Measurements from ENCODE around the gene ZNF514. TPM values are rescaled to one million over a fixed set of nuclear protein-coding genes. Genes with fewer than 3 reads are reported as not detected.

ZNF514 gene
- total and polyA plus RNA-seq, 2 of the 8 experiments (the other 6 are each of a cell fraction or from before 2014, with no cell fraction given): 5.3 to 13.3 TPM

DNA sequence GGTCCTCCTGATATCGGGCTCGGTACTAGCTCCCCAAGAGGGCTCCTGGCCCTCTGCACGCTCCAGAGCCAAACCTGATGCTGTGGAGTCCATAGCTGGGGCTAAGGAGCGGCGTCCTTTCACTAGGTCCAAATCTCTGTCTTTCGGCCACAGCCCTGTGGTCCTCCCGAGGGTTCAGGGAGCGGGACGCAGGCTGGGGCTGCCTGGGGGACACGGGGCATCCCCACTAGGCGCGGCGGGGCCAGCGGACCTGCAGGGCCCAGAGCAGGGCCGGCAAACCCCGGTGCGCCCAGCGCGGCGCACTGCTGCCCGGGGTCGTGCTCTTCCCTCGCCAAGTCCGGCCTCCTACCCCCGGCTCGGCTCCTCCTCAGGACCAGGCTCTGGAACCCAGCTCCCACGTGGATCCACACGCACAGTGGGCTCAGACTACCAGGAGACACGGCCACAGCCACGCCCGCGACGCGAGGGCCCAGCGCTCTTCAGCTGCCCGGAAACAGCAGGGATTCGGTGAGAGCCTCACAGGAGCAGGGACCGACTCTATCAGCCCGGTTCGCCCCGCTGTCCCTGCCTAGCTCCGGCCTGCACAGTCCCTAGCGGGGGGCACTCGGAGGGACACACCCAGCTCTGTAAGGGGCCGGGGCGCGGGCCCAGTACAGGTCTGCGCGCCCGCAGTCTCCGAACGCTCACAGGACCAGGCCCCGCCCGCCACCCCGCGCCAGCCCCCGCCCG, 593 bp downstream of the ZNF514 start:
- Histone ChIP-seq H2AFZ (ENCODE audit: low read length) (peak overlapping the region; percentile 95), H2BK12ac (ENCODE audit: low read depth, low read length) (peak overlapping the region; percentile 68; the same call in 1 of the 2 replicates), H3K79me1 (ENCODE audit: low read depth, low read length) (no peaks in the 10 kb centered on the region), H3K79me2 (ENCODE audit: control insufficient read depth in 1 of 2, insufficient read depth in 2 of 2, low read length in 2 of 2) (0 out of 4 replicates have a peak, but pooled peaks cover 0 to 2% of the 10 kb centered on the region in 2 experiments), H4K20me1 (replicated peaks in 1 of 2; ENCODE audit: control insufficient read depth in 1 of 2, insufficient read depth in 2 of 2, low read length in 2 of 2) (no peaks in the 10 kb centered on the region), H2BK5ac (ENCODE audit: low read depth, low read length) (no peak overlapping the region), H3K9me3 (ENCODE audit: insufficient read depth in 2 of 2, low read depth in 1 of 2, low read length in 1 of 2) (peaks cover 6 to 9% of the 10 kb centered on the region in 2 experiments; a peak in 3 of 4 replicates), H3K4me1 (replicated peaks in 1 of 4; ENCODE audit: control insufficient read depth in 3 of 4, insufficient read depth in 4 of 4, low read length in 3 of 4) (peaks cover 0 to 3% (median 0%) of the 10 kb centered on the region in 4 experiments; a peak in 2 of 7 replicates), H3K4me3 (ENCODE audit: extremely low read depth in 1 of 4, insufficient read depth in 2 of 4, low read depth in 3 of 4, low read length in 4 of 4) (peak overlapping the region; percentile 59 to 84 (median 74)), H2AK5ac (ENCODE audit: low read depth, low read length) (no peak overlapping the region), H3K56ac (replicated peaks; ENCODE audit: insufficient read length, low read depth, low read length) (peak overlapping the region; percentile 61), H3K27me3 (replicated peaks in 1 of 4; ENCODE audit: control insufficient read depth in 3 of 4, extremely low read depth in 1 of 4, insufficient read depth in 3 of 4, low read length in 3 of 4) (peaks cover 0 to 12% (median 9%) of the 10 kb centered on the region in 4 experiments; a peak in 4 of 7 replicates), H2BK20ac (ENCODE audit: low read length) (no peak overlapping the region), H4K91ac (replicated peaks; ENCODE audit: insufficient read length, low read length) (no peak overlapping the region), H4K8ac (ENCODE audit: extremely low read depth, insufficient read depth, low read length) (peak overlapping the region; percentile 63), H3K23me2 (ENCODE audit: low read depth, low read length) (peaks cover 6% of the 10 kb centered on the region), H3K23ac (ENCODE audit: insufficient read length) (no peak overlapping the region), H2BK15ac (ENCODE audit: low read length) (0 out of 2 replicates have a peak overlapping the region, but pooled peaks have one; percentile 81), H3K18ac (ENCODE audit: extremely low read depth, low read length) (peak overlapping the region; percentile 93), H3K4me2 (ENCODE audit: insufficient read depth in 1 of 2, low read depth in 2 of 2, low read length in 2 of 2) (peak overlapping the region; percentile 67 to 94), H4K5ac (ENCODE audit: insufficient read length, low read depth, low read length) (no peak overlapping the region), H3K14ac (ENCODE audit: insufficient read length) (no peak overlapping the region), H3K27ac (ENCODE audit: low read depth, low read length) (no peak overlapping the region), H3K36me3 (ENCODE audit: control insufficient read depth in 2 of 4, insufficient read depth in 4 of 4, low read length in 3 of 4) (peaks cover 0 to 15% (median 6%) of the 10 kb centered on the region in 4 experiments; a peak in 4 of 8 replicates), H2BK120ac (replicated peaks; ENCODE audit: low read depth, low read length) (no peak overlapping the region), H3K4ac (replicated peaks; ENCODE audit: insufficient read length, low read depth, low read length) (no peak overlapping the region), H3K9ac (replicated peaks in 1 of 4; ENCODE audit: extremely low read depth in 1 of 4, low read depth in 3 of 4, low read length in 3 of 4) (peak overlapping the region in 3 of 4 experiments; percentile 0 to 35 (median 25); a peak in 4 of 7 replicates)
- POLR2A ChIA-PET (ENCODE audit: partially characterized antibody): interaction anchor here (1.0 to 1.1 kb wide), 3 partner anchors 9 to 38 kb away, joined by 3 to 5 read pairs (median 4); no protein-coding TSS in a partner anchor
- no peak for FAIRE-seq
- DNase-seq (ENCODE audit: low read depth in 1 of 2, low spot score in 2 of 2): peak in 1 of 2 experiments; percentile 61
- WGBS, 2 experiments (ENCODE audit: extremely low coverage in 1 of 2, insufficient coverage in 1 of 2, insufficient read length in 1 of 2, insufficient replicate concordance in 2 of 2, low coverage in 1 of 2, low lambda C conversion rate in 2 of 2, missing lambda C conversion rate in 1 of 2): 12% methylated on average over 21 of the region's 58 CpGs; no CpG with 5 or more reads in 1 of the 2 experiments
- CTCF ChIA-PET (ENCODE audit: partially characterized antibody): interaction anchor here (0.7 to 2.3 kb wide), 5 partner anchors 37 to 82 kb away, joined by 3 to 10 read pairs (median 4); partner anchors contain the start of gene MRPS5
- no peak for TF ChIP-seq SAP30 (IDR thresholded peaks at IDR 0.05; ENCODE audit: insufficient read depth, insufficient replicate concordance, low read length)
- no peak for TF ChIP-seq SIN3A (conservative IDR thresholded peaks at IDR 0.05 in 1 of 2, IDR thresholded peaks at IDR 0.05 in 1 of 2; ENCODE audit: low read depth in 1 of 2, low read length in 2 of 2)
- no peak for TF ChIP-seq TBP (IDR thresholded peaks at IDR 0.05; ENCODE audit: low read depth, low read length)
- TF ChIP-seq TAF1 (IDR thresholded peaks at IDR 0.05; ENCODE audit: low read depth, low read length): no peak
- no peak for TF ChIP-seq SIX5 (IDR thresholded peaks at IDR 0.05; ENCODE audit: low read depth, low read length)
- TF ChIP-seq KDM5A (IDR thresholded peaks at IDR 0.05; ENCODE audit: low read length): no peak
- TF ChIP-seq, protein P1, sequence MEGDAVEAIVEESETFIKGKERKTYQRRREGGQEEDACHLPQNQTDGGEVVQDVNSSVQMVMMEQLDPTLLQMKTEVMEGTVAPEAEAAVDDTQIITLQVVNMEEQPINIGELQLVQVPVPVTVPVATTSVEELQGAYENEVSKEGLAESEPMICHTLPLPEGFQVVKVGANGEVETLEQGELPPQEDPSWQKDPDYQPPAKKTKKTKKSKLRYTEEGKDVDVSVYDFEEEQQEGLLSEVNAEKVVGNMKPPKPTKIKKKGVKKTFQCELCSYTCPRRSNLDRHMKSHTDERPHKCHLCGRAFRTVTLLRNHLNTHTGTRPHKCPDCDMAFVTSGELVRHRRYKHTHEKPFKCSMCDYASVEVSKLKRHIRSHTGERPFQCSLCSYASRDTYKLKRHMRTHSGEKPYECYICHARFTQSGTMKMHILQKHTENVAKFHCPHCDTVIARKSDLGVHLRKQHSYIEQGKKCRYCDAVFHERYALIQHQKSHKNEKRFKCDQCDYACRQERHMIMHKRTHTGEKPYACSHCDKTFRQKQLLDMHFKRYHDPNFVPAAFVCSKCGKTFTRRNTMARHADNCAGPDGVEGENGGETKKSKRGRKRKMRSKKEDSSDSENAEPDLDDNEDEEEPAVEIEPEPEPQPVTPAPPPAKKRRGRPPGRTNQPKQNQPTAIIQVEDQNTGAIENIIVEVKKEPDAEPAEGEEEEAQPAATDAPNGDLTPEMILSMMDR (IDR thresholded peaks at IDR 0.05; ENCODE audit: control extremely low read depth in 1 of 3, insufficient read depth in 1 of 3, low read depth in 1 of 3, low read length in 3 of 3): no peak
- TF ChIP-seq KDM4A (IDR thresholded peaks at IDR 0.05; ENCODE audit: low read depth, low read length, severe bottlenecking): peak; percentile 73

All from H1 (cell line).